Measurements from ENCODE around the gene SLC17A1. TPM values are rescaled to one million over a fixed set of nuclear protein-coding genes. Genes with fewer than 3 reads are reported as not detected.

Gene SLC17A1
- total RNA-seq, 1 donor from 2014 or later: not detected

- H3K4me3 Mint-ChIP-seq: no peak overlapping the region
- TF ChIP-seq, protein P1, sequence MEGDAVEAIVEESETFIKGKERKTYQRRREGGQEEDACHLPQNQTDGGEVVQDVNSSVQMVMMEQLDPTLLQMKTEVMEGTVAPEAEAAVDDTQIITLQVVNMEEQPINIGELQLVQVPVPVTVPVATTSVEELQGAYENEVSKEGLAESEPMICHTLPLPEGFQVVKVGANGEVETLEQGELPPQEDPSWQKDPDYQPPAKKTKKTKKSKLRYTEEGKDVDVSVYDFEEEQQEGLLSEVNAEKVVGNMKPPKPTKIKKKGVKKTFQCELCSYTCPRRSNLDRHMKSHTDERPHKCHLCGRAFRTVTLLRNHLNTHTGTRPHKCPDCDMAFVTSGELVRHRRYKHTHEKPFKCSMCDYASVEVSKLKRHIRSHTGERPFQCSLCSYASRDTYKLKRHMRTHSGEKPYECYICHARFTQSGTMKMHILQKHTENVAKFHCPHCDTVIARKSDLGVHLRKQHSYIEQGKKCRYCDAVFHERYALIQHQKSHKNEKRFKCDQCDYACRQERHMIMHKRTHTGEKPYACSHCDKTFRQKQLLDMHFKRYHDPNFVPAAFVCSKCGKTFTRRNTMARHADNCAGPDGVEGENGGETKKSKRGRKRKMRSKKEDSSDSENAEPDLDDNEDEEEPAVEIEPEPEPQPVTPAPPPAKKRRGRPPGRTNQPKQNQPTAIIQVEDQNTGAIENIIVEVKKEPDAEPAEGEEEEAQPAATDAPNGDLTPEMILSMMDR (IDR thresholded peaks at IDR 0.05; ENCODE audit: unreplicated experiment): no peak
- H3K9me3 Mint-ChIP-seq: peaks cover 13% of the 10 kb centered on the region
- no peaks in the 10 kb centered on the region for H3K36me3 Mint-ChIP-seq
- DNase-seq (ENCODE audit: low spot score in 2 of 2, unreplicated experiment in 2 of 2): no peak
- no peak overlapping the region for H3K27ac Mint-ChIP-seq
- H3K27me3 Mint-ChIP-seq (ENCODE audit: low read depth): peaks cover 33% of the 10 kb centered on the region
- H3K4me1 Mint-ChIP-seq: no peaks in the 10 kb centered on the region
Measured at GRCh38 chr6:25804804-25805203, 27.0 kb downstream of the SLC17A1 start.

- Mint-ChIP-seq H3K27me3 (ENCODE audit: low read depth) (peaks cover 43% of the 10 kb centered on the region), H3K9me3 (peaks cover 13% of the 10 kb centered on the region), H3K4me1 (no peaks in the 10 kb centered on the region), H3K4me3 (no peak overlapping the region), H3K27ac (no peak overlapping the region), H3K36me3 (no peaks in the 10 kb centered on the region)
- TF ChIP-seq, protein P1 (IDR thresholded peaks at IDR 0.05; ENCODE audit: unreplicated experiment): no peak
- no peak for DNase-seq (ENCODE audit: low spot score in 2 of 2, unreplicated experiment in 2 of 2)
Measured at GRCh38 chr6:25801436-25801835, 30.4 kb downstream of the SLC17A1 start.

DNA sequence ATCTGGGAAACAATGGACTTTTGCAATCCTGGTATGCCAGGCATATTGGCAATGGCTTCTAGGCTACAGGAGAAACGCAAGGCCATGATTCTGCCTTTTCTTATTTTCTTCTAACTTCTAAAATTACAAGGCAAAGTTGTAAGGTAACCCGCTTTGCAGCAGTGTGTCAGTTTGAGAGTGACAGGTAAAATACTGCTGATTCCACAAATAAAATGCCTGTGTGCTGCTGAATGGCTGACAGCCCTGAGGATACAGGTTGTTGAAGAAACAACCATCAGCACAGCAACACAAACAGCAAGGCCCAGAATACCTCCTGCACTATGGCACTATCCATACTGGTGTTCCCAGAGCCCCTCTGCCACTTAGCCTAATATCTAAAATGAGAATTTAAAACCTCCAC, 37.1 kb downstream of the SLC17A1 start:
- no peak for DNase-seq (ENCODE audit: low spot score in 2 of 2, unreplicated experiment in 2 of 2)
- Mint-ChIP-seq H3K4me3 (no peak overlapping the region), H3K36me3 (no peaks in the 10 kb centered on the region), H3K9me3 (no peaks in the 10 kb centered on the region), H3K27ac (no peak overlapping the region), H3K4me1 (no peaks in the 10 kb centered on the region), H3K27me3 (ENCODE audit: low read depth) (peaks cover 28% of the 10 kb centered on the region)
- TF ChIP-seq, protein P1 (IDR thresholded peaks at IDR 0.05; ENCODE audit: unreplicated experiment): no peak

DNA sequence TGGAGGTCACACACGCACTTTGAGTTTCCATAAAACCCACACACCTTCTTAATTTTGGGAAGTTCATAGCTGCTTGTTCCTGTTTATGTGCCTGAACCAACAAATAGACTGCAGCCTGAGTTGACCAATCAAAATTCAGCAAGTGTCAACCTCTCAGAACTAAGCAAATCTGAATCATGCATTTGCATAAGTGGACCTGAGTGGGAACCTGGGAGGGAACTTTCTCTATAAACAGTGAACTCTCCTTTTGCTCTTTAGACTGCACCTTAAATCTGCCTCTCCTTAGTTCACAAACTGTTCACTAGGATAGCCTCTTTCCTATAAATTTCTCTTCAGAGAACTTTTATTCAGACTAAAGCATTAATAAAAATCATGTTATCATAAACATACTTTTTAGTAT, 37.9 kb downstream of the SLC17A1 start:
- H3K27ac Mint-ChIP-seq: no peak overlapping the region
- DNase-seq (ENCODE audit: low spot score in 2 of 2, unreplicated experiment in 2 of 2): no peak
- TF ChIP-seq, protein P1 (IDR thresholded peaks at IDR 0.05; ENCODE audit: unreplicated experiment): no peak
- H3K4me1 Mint-ChIP-seq: no peaks in the 10 kb centered on the region
- peaks cover 22% of the 10 kb centered on the region for H3K27me3 Mint-ChIP-seq (ENCODE audit: low read depth)
- no peak overlapping the region for H3K4me3 Mint-ChIP-seq
- no peaks in the 10 kb centered on the region for H3K36me3 Mint-ChIP-seq
- no peaks in the 10 kb centered on the region for H3K9me3 Mint-ChIP-seq

DNA sequence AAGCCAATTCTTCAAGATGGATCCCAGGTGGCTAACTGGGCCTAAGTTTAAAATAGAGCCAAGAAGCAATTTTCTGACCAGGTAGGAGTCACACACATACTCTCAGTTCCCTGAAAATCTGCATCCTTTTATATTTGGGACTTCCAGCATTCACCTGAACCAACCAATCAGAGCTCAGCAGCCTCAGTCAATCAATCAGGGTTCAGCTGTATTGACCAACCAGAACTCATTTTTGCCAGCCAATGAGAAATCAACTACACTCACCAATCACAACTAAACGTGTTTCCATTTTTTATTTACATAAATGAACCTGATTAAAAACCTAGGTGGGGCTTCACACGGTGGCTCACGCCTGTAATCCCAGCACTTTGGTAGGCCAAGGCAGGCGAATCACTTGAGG, 39.8 kb downstream of the SLC17A1 start:
- H3K4me1 Mint-ChIP-seq: no peaks in the 10 kb centered on the region
- H3K9me3 Mint-ChIP-seq: no peaks in the 10 kb centered on the region
- TF ChIP-seq, protein P1 (IDR thresholded peaks at IDR 0.05; ENCODE audit: unreplicated experiment): no peak
- H3K36me3 Mint-ChIP-seq: no peaks in the 10 kb centered on the region
- no peak overlapping the region for H3K27ac Mint-ChIP-seq
- no peak for DNase-seq (ENCODE audit: low spot score in 2 of 2, unreplicated experiment in 2 of 2)
- H3K27me3 Mint-ChIP-seq (ENCODE audit: low read depth): peaks cover 11% of the 10 kb centered on the region
- no peak overlapping the region for H3K4me3 Mint-ChIP-seq

DNA sequence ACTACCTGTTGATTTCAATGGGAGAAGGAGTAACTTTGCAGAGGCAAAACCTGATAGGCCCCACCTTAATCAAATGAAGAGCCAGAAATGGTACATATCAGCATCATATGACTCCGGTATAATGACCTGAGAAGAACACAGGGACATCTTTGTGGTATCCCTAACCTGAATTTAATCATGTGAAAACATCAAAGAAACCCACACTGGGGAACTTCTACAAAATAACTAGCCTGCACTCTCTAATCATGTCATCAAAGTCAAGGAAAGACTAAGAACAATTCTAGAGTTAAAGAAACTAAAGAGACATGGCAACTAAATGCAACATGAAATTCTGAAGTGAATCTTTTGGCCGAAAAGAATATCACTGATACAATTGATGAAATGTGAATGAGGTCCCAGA, 42.4 kb downstream of the SLC17A1 start:
- no peak overlapping the region for H3K4me3 Mint-ChIP-seq
- H3K4me1 Mint-ChIP-seq: no peaks in the 10 kb centered on the region
- TF ChIP-seq, protein P1 (IDR thresholded peaks at IDR 0.05; ENCODE audit: unreplicated experiment): no peak
- no peak for DNase-seq (ENCODE audit: low spot score in 2 of 2, unreplicated experiment in 2 of 2)
- no peaks in the 10 kb centered on the region for H3K27me3 Mint-ChIP-seq (ENCODE audit: low read depth)
- H3K9me3 Mint-ChIP-seq: no peaks in the 10 kb centered on the region
- H3K27ac Mint-ChIP-seq: no peak overlapping the region
- no peaks in the 10 kb centered on the region for H3K36me3 Mint-ChIP-seq
